Cerebellar nuclear complex (tissue), 1 donor: ENCODE measurements around the gene PRSS22.

Experiments
- DNase-seq, 2 experiments: peaks; one replicate each; lab custom pipeline; 2025; lab: John Stamatoyannopoulos, UW

The PRSS22 gene

DNA sequence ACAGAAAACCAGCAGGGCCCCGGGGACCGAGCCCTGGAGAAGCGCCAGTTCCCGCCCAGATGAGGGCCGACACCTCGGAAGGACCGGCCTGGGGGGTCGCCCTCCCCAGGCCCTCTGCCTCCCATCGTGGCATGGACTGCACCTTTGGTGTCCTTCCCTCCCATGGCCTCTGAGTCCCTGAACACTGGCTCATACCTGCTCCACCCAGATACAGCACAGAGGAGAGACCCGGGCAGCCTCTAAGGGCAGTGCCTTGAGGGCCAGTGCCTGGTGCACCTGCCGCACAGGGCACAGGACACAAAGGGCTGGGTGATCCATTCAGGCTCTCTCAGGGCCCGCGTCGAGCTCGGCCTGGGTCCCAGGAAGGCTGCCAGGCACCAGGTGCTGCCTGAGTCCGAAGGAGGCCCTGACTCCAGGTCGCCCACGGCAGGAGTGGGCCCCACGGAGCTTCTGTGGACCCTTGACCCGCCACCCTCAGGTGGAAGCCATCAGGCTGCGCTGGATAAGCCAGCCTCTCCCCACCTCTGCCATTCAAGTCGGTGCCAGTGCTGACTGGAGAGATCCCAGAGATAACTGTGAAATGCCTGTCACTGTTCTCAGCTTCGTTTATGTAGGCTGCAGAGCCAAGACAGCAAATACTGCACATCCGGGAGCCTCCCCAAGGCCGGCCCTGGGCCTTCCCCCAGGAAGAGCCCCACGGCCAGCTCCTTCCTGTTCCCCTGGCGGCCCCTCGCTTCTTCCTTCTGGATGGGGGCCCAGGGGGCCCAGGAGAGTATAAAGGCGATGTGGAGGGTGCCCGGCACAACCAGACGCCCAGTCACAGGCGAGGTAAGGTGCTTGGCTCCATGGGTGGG is 28.2 kb downstream of the PRSS22 start, which contains the start of gene ZG16B:
Gene ZG16B (plus strand): TSS at position 803 of the 854 bp plus-strand sequence. CDS start 139 bp downstream, outside the sequence.
- no peak for DNase-seq

DNA sequence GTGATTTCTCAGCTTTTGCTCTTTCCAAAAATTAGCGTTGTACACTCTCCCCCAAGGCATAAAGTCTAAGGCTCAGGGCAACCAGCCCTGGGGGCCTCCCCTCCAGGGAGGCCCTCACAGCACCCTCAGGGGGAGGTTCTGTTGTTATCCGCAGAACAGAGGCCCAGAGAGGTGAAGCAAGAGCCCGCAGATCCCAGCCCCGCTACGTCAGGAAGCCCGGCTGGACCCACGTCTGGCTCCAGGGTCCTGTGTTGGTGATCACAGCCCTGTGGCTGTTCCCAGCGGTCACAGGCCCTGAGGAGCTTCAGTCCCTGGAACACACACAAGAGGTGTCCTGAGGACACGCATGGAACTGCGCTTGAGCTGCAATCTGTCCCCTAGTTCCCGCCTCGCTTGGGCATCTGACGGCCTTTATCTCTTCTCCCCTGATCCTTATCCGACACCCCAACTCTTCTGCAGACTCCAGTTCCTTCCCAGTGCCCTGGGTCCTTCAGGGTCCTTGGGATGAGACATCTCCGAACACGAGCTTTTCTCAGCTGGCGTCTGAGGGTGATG is 29.0 kb downstream of the PRSS22 start:
- DNase-seq = no peak

DNA sequence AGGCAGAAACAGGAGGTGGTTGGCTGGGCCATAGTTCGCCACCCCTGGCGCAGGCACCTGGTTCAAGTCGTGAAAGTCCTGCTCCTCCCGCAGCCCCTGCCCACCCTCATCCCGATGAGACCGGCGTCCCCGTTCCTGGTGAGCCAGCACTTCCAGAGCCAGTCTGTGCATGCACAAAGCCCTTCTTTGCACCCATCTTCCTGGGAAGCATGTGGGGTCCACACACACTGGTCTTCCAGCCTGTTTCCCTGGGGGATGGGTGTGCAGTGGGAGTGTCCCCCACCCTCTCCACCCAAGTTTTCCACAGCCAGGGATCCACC is 29.5 kb downstream of the PRSS22 start:
- no peak for DNase-seq

DNA sequence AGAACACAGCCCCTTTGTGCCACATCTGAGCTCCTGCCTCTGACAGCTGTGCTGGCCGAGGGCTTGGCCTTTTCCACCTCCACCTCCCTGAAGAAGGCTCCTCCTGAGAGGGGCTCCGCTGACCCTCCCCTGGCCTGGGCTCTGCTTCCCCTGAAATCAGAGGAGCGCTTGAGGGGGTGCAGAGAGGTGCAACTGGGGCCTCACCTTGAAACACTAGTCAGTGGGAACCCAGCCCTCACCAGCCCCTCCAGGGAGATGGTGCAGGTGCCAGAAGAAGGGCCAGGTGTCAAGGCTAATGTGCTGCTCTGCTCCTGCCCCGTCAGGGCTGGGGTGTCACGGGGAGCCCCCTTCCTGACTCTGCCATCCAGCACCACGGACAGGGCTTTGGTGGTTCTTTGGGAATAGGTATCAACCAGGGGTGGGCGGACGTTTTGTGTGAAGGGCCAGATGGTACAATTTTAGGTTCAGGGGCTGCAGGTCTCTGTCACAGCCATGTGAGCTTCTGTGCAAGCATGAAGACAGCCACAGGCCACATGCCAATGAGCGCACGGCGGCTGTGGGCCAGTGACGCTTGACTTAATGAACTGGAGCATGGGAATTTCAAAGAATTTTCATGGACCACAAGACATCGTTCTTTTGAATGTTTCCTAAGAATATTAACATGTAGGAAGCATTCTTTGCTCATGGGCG is 30.0 kb downstream of the PRSS22 start:
- DNase-seq = no peak

DNA sequence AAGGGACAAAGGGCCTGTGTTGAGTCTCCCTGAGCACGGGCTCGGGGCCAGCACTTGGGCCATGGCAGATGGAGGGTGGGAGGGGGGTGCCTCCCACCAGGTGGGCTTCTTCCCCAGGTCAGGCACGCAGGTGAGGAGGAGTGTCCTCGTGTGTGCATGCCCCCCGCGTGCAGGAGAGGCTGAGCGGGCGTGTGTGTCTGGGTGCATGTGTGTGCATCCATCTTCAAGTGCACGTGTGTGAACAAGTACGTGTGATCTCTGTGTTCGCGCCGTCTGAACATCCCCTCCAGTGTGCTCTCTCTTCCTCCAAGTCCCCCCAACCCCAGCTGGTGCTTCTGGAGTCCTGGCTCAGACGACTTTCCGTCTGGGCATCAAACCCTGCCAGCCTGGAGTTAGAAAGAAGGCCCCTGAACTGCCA is 30.6 kb downstream of the PRSS22 start:
- DNase-seq = no peak

DNA sequence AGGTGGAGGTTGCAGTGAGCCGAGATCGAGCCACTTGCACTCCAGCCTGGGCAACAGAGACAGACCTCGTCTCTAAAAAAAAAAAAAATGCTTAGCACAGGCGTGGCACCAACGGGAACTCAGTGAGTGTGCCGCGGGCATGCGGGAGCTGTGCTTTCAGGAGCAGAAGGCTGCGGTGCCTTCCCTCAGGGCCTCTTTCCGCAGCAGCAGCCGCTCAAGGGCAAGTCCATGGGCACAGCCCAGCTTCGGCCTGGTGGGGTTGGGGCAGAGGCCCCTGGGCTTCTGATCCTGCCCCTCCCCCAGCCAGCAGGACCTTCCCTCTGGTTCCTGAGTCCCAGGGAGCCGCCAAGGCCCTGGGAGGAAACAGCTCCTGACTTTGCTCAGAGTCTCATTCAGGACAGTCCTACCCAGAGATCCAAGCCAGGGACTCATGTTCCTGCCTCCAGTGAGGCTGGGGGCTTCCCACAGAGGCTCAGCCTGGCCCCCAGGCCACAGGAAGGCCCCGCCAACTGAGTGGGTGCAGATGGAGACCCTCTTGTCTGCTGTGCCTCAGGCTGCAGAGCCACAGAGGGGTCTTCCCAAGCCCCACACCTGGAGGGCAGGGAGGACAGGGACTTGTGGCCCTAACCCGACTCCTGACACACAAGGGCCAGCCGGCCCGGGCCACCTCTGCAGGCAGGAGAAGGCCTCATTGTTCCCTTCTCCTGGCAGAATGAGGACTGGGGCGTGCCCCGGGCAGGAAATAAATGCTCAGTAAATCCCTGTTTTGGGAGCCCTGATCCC is 31.2 kb downstream of the PRSS22 start:
- no peak for DNase-seq

DNA sequence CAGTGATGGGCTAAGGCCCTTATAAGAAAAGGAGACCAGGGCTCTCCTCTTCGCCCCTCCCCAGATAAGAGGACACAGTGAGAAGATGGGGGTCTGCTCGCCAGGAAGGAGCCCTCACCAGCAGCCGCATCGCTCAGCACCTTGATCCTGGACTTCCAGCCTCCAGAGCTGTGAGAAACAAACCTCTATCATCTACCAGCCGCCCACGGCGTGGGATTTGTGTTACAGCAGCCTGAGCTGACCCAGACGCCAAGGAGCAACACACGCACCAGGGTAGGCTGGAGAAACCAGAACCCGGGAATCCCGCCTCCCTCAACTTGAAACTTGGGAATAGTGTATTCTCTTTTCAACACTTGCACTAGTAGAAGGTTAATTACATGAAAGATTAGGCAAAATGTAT is 32.1 kb downstream of the PRSS22 start:
- no peak for DNase-seq

DNA sequence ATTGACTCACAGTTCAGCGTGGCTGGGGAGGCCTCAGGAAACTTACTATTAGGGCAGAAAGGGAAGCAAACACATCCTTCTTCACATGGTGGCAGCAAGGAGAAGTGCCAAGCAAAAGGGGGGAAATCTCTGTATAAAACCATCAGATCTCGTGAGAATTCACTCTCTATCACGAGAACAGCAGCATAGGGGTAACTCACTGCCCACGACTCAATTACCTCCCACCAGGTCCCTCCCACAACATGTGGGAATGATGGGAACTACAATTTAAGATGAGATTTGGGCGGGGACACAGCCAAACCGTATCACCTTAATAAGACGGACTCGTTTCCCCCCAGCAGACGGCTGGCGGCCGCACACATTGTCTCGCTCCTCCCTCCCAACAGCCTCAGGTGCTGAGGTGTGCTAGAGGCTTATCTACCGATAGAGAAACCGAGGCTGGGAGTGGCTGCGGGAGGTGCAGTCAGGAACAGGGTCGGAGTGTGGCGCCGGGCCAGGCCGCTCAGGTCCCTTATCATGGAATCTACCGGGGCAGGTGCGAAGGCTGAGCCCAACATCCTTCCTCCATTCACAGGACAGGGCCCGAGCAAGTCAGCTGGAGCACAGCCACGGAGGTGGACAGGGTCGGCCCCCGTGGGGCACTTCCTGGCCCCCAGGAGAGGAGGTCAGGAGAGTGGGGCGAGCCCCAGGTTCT is 32.8 kb downstream of the PRSS22 start:
- DNase-seq = no peak

DNA sequence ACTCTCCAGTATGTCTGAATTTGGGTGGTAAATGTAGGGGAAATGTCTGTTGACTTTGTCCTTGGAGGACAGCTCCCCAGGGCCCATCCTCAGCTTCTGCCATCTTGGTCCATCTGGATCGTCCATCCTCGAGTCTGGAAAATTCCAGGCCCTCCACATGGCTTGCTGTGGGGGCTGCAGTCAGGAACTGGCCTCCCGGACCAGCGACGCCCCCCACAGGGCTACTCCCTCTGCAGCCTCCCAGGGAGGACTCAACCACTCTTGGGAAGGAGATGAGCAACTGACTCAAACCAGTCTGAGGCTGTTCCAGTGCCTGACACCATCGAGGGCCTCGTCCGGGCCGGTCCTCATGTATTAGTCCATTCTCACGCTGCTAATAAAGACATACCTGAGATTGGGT is 33.3 kb downstream of the PRSS22 start:
- DNase-seq = no peak

DNA sequence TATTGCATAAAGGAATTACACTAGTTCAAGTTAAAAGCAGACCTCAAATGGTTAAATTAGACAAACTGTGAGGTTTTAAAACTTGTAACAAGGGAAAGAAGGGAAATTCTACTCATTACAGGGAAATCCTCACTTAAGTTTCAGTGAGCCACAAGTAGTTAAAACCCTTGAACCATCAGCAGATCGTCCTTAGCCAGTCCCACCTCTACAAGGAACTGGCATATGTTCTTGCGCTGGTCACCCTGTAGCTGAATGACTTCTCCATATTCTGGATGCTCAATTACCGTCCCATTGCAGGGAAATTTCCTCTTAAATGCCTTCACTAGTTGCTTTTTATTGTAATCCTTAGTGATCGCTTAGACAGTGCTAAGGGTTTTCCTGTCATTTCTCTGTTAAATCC is 35.5 kb downstream of the PRSS22 start:
- DNase-seq = no peak

DNA sequence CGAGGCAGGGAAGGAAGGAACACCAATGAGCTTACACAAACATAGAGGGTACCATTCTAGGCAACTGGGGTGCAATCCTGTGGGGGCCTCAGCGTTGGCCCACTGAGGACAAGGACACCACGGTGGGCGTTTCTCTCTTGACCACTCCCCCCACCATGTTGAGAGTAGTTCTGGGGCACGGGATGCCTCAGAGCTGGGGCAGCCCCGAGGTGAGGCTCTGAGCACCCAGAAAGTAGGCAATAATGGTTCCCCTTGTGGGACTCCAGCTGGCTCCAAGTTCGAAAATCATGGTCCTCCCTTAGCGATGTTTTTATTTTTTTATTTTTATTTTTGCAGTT is 35.8 kb downstream of the PRSS22 start:
- no peak for DNase-seq

DNA sequence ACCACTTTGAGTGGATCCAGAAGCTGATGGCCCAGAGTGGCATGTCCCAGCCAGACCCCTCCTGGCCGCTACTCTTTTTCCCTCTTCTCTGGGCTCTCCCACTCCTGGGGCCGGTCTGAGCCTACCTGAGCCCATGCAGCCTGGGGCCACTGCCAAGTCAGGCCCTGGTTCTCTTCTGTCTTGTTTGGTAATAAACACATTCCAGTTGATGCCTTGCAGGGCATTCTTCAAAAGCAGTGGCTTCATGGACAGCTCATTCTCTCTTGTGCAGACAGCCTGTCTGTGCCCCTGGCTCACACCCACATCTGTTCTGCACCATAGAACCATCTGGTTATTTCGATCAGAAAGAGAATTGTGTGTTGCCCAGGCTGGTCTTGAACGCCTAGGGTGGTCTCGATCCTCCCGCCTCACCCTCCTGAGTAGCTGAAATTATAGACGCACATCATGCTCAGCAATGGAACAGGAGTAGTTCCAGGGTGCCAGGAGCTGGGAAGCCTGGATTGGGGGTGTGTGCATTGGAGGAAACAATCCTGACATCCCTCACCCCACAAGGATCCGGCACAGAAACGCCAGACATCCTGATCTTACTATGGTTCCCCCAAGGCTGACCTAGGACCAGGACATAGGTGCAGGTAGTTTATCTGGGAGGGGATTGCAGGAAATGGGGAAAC is 36.3 kb downstream of the PRSS22 start:
- DNase-seq = no peak

DNA sequence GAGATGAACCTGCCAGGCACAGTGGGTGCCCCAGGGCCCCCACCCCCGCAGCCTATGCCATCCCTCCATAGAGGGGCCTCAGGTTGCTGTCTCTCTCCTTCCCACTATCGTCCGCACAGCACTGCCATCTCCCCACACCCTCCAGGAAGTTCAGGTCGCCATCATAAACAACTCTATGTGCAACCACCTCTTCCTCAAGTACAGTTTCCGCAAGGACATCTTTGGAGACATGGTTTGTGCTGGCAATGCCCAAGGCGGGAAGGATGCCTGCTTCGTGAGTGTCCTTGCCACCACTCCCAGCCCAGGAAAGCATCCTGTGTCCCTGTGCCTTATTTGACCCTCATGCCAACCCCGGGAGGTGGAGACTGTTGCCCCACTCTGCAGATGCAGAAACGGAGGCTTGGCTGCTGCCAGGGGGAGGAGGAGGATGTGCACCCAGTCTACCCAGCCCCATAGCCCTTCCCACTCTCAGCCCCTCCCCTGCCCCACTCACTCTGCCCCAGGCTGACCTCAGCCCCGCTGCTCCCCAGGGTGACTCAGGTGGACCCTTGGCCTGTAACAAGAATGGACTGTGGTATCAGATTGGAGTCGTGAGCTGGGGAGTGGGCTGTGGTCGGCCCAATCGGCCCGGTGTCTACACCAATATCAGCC is 37.0 kb downstream of the PRSS22 start:
- no peak for DNase-seq

DNA sequence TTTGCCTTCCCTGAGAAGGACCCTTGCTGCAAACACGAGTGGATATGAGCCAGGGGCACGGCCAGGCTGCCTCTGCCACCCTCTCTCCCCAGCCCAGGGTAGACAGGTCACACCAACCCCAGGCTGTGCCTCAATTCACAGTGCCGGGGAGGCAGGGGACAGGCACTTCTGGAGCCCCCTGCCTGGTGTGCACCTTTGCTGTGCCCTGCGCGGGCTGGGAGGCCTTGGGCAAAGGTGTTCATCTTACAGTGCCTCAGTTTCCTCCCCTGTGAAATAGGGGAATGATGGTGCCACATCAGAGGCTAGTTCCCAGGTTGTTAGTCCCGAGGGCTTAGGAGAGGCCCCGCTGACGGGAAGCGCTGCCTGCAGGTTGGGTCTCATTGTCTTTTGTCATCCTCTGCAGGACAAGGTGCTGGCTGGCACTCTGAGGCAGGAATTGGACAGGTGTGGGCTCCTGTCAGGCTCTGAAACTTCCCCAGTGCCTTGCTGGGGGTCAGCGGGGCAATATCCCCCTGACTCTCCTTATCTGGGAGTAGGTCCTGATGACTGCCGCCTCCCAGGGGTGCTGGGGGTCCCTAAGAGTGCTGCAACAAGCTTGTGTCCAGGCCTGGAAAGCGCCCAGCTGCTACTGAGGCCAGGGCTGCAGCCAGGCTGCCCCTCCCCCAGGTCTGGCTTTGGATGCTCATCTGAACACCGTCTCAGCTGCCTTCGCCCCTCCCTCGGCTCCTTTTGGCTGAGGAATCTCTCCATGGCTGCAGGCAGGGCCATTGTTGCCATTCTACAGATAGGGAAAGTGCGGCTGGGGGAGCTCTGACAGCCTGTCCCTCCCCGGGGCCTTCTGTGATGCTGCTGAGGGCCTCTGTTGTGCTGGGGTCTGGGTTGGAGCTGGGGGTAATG is 37.8 kb downstream of the PRSS22 start:
- DNase-seq = no peak

DNA sequence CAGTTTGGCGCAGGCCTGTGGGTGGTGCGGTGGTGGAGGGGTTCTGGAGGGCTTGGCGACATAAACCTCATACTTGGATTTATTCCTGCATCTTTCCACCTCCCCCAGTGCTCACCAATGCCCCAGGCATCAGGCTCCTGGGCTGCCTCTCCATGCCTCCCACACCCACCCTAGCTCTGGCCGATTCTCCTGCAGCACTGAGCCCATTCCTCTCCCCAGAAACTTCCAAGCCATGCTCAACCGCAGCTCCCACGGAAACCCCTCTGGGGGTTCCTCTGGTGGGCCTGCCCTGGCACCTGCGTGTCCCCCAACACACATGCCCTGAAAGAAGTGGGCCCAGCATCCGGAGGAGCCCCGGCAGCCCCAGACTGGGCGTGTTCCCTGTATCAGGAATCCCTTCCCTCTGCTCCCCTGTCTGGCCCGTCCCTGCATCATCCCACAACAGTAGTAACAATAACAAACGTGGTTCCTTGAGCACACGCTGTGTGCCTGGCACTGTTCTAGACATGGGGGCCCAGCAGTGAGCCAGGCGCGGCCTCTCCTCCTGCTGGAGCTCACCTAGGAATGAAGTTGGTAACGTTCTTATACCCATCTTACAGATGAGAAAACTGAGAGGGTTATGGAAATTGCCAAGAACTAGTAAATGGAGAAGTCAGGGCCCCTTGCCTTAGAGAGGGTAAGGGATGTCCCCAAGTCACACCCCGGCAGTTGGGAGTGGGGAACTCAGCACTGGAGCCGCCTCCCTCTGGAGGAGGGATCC is 38.6 kb downstream of the PRSS22 start:
- no peak for DNase-seq

DNA sequence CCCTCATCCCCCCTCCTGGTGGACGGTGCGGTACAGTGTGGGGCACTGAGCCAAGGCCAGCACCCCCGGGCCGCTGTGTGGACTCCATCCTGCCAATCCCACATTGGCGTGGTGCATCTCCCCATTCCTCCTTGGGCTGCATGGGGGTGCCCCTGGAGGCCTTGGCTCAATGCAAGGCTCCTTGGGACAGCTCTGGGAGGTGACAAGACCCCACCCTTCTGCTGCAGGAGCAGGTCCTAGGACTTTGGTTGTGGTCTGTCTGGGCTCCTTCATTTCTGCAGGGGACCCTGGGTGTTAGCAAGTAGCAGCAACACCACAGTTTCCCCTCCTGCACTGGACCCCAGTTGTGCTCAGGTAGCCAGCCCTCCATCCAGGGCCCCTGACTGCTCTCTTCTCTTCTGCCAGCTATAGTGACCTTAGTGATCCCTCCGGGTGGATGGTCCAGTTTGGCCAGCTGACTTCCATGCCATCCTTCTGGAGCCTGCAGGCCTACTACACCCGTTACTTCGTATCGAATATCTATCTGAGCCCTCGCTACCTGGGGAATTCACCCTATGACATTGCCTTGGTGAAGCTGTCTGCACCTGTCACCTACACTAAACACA is 39.6 kb downstream of the PRSS22 start:
- DNase-seq = no peak

DNA sequence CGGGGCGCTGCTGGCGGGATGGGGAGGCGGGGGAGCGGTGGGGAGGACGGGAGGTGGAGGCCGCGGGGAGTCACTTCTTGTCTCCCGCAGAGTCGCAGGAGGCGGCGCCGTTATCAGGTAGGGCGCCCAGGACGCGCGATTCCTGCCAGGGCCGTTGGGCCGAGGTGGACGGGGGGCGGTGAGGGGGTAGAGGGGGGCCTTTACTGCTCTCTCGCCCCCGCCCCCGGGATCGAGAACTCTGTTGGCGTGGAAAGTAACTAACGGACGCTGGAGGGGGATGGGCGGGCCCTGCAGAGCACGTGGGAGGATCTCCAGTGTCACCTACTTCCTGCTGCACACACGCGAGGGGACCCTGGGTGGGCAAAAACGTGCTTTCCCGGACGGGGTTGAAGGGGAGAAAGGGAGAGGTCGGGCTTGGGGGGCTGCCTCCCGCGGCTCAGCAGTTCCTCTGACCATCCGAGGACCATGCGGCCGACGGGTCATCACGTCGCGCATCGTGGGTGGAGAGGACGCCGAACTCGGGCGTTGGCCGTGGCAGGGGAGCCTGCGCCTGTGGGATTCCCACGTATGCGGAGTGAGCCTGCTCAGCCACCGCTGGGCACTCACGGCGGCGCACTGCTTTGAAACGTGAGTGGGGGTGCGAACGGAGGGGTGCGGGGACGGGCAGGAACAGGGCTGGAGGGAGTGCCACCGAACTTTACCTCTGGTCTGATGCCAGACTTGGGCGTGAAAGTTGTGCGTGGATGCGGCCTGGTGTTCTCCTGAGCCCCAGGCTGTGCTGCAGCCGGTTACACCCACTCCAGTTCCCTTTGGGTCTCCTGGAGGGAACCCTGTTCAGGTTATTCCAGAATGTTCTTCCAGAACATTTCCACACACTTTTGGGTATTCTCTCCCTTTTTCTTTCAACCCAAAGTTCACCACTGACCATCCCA is 40.4 kb downstream of the PRSS22 start:
- DNase-seq = no peak
